T-helper 17 cell (primary cell): ENCODE results near the gene C2CD5. TPM values are rescaled to one million over a fixed set of nuclear protein-coding genes. Genes with fewer than 3 reads are reported as not detected.
A peak's percentile ranks its signal among the peaks of the same experiment; 100 is the strongest.

Experiments used
- ATAC-seq: fragments of 150-1000 bp; cut with Tn5 transposase; 2 replicates; pipeline ENCODE4 v1.10.0; 2021; ENCODE audit warnings: mild to moderate bottlenecking, moderate library complexity
- DNase-seq, 3 donors: peaks; one replicate each; pipeline versions ENCODE4 v3.0.0 to v3.0.0-alpha.2; 2020 to 2021
- H3K9me3 ChIP-seq: one replicate; pipeline ENCODE4 v1.7.0; 2013; ENCODE audit warnings: low read length, mild to moderate bottlenecking; ENCODE audit not compliant: control insufficient read depth, poor library complexity, severe bottlenecking
- H3K27ac Mint-ChIP-seq: one replicate; pipeline ENCODE4 v1.8.0; 2022; ENCODE audit warnings: mild to moderate bottlenecking, moderate library complexity, mixed read lengths
- H3K27me3 Mint-ChIP-seq: one replicate; pipeline ENCODE4 v1.8.0; 2022; ENCODE audit warnings: mixed read lengths
- H3K36me3 Mint-ChIP-seq: one replicate; pipeline ENCODE4 v1.8.0; 2022; ENCODE audit warnings: low read depth, mixed read lengths
- H3K4me1 Mint-ChIP-seq: one replicate; pipeline ENCODE4 v1.8.0; 2022; ENCODE audit warnings: mild to moderate bottlenecking, mixed read lengths
- H3K4me3 Mint-ChIP-seq: one replicate; pipeline ENCODE4 v1.8.0; 2022; ENCODE audit warnings: mild to moderate bottlenecking, moderate library complexity, mixed read lengths
- total RNA-seq, 4 donors: library from RNA in 2 of 4; stranded (reverse) in 2 of 4; gene quantifications; one replicate each; pipeline ENCODE4 v1.2.3 and lab custom pipeline; 2022 to 2026

The C2CD5 gene
- total RNA-seq, 2 donors from 2014 or later, result 31.5 to 31.6 TPM

GRCh38 chr12:22413592-22413991 is 130.8 kb downstream of the C2CD5 start:
- no peaks in the 10 kb centered on the region for H3K27me3 Mint-ChIP-seq
- no peaks in the 10 kb centered on the region for H3K36me3 Mint-ChIP-seq
- no peak overlapping the region for H3K4me3 Mint-ChIP-seq
- no peak for DNase-seq
- peaks cover 9% of the 10 kb centered on the region for H3K4me1 Mint-ChIP-seq
- ATAC-seq, result no peak
- no peaks in the 10 kb centered on the region for H3K9me3 ChIP-seq
- H3K27ac Mint-ChIP-seq, result no peak overlapping the region

GRCh38 chr12:22412581-22412980 is 131.8 kb downstream of the C2CD5 start:
- no peaks in the 10 kb centered on the region for H3K9me3 ChIP-seq
- H3K4me3 Mint-ChIP-seq, result no peak overlapping the region
- H3K36me3 Mint-ChIP-seq, result no peaks in the 10 kb centered on the region
- no peak overlapping the region for H3K27ac Mint-ChIP-seq
- DNase-seq, result no peak
- ATAC-seq, result no peak
- H3K27me3 Mint-ChIP-seq, result no peaks in the 10 kb centered on the region
- H3K4me1 Mint-ChIP-seq, result peaks cover 11% of the 10 kb centered on the region

GRCh38 chr12:22410486-22410885 is 133.9 kb downstream of the C2CD5 start:
- peak overlapping the region; percentile 89 for H3K27ac Mint-ChIP-seq
- peaks cover 8% of the 10 kb centered on the region for H3K4me1 Mint-ChIP-seq
- DNase-seq, result no peak
- no peaks in the 10 kb centered on the region for H3K27me3 Mint-ChIP-seq
- no peak overlapping the region for H3K4me3 Mint-ChIP-seq
- H3K9me3 ChIP-seq, result no peaks in the 10 kb centered on the region
- H3K36me3 Mint-ChIP-seq, result no peaks in the 10 kb centered on the region
- ATAC-seq, result no peak

GRCh38 chr12:22409377-22410164 is 134.8 kb downstream of the C2CD5 start:
- H3K4me1 Mint-ChIP-seq, result peaks cover 8% of the 10 kb centered on the region
- peak overlapping the region; percentile 89 for H3K27ac Mint-ChIP-seq
- H3K9me3 ChIP-seq, result no peaks in the 10 kb centered on the region
- H3K4me3 Mint-ChIP-seq, result peak overlapping the region; percentile 70
- no peaks in the 10 kb centered on the region for H3K36me3 Mint-ChIP-seq
- ATAC-seq (peak; percentile 86), DNase-seq (no peak)
- no peaks in the 10 kb centered on the region for H3K27me3 Mint-ChIP-seq

GRCh38 chr12:22408610-22409376 is 135.5 kb downstream of the C2CD5 start:
- Mint-ChIP-seq H3K4me3 (peak overlapping the region; percentile 70), H3K27me3 (no peaks in the 10 kb centered on the region), H3K36me3 (peaks cover 3% of the 10 kb centered on the region), H3K4me1 (peaks cover 8% of the 10 kb centered on the region), H3K27ac (peak overlapping the region; percentile 73)
- DNase-seq (no peak), ATAC-seq (peak; percentile 50)
- no peaks in the 10 kb centered on the region for H3K9me3 ChIP-seq

- H3K27ac Mint-ChIP-seq, result no peak overlapping the region
- no peak for ATAC-seq
- peaks cover 3% of the 10 kb centered on the region for H3K36me3 Mint-ChIP-seq
- no peaks in the 10 kb centered on the region for H3K27me3 Mint-ChIP-seq
- no peak for DNase-seq
- peaks cover 8% of the 10 kb centered on the region for H3K4me1 Mint-ChIP-seq
- no peak overlapping the region for H3K4me3 Mint-ChIP-seq
- H3K9me3 ChIP-seq, result no peaks in the 10 kb centered on the region
Measured at GRCh38 chr12:22407397-22407796, 136.9 kb downstream of the C2CD5 start.

- Mint-ChIP-seq H3K27me3 (no peaks in the 10 kb centered on the region), H3K4me3 (no peak overlapping the region), H3K4me1 (peaks cover 8% of the 10 kb centered on the region), H3K36me3 (peaks cover 3% of the 10 kb centered on the region), H3K27ac (no peak overlapping the region)
- DNase-seq (no peak), ATAC-seq (no peak)
- no peaks in the 10 kb centered on the region for H3K9me3 ChIP-seq
Measured at GRCh38 chr12:22406627-22407026, 137.7 kb downstream of the C2CD5 start.

- H3K4me1 Mint-ChIP-seq, result peaks cover 25% of the 10 kb centered on the region
- ATAC-seq, result no peak
- peaks cover 5% of the 10 kb centered on the region for H3K36me3 Mint-ChIP-seq
- no peak for DNase-seq
- peak overlapping the region; percentile 27 for H3K27ac Mint-ChIP-seq
- no peak overlapping the region for H3K4me3 Mint-ChIP-seq
- no peaks in the 10 kb centered on the region for H3K9me3 ChIP-seq
- no peaks in the 10 kb centered on the region for H3K27me3 Mint-ChIP-seq
Measured at GRCh38 chr12:22399464-22400180, 144.7 kb downstream of the C2CD5 start.

Other genes with a start within 250 kb of the C2CD5 start
- 10 to 100 TPM in 1 of 2 donors, 1 to 10 TPM in 1; 7.6 to 13.9 TPM for gene ST8SIA1, start 209.8 kb downstream of the C2CD5 start, total RNA-seq
- gene ETNK1, start 80.6 kb upstream of the C2CD5 start, total RNA-seq, result 10 to 100 TPM; 52.0 to 52.9 TPM